ENCODE data around the gene NDUFS7. TPM values are rescaled to one million over a fixed set of nuclear protein-coding genes. Genes with fewer than 3 reads are reported as not detected.

Gene NDUFS7
- total and polyA plus RNA-seq, 10 of the 15 experiments (the other 5 are each of a cell fraction or from before 2014, with no cell fraction given): 5.1 to 282 (median 92.9) TPM

DNA sequence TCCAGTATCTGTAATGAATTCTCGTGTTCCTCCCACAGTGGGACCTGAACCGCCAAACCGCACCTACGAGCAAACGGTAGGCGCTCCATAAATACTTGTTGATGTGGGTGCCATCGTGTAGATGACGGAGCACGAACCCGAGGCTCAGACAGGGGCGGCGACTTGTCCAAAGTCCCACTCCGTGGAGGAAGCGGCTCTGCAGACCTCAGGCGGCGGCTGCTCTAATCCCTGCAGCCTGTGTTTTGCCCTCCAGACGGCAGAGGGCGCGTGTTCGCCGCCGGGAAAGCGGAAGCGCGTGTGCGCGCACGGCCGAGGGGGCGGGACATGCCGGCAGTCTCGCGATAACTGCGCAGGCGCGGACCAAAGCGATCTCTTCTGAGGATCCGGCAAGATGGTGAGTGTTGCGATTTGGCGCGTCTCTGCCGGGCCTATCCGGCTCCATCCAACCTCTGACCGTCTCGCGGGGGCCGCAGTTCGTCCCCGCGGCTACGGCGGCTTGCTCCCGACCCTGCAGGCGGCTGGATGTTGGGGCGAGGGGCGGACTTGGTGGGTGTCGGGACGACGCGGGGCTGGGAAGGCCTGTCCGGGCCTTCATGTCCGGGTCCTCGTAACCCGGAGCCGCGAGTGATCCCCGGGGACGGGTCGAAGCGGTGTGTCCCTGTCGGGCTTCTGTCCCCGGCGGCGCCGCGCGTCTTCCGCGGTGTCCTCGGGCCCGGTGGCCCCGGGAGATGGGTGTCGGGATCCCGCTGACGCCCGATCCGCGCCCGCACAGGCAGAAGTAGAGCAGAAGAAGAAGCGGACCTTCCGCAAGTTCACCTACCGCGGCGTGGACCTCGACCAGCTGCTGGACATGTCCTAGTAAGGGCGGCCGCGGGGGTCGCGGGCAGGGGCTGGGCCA lies 54.6 kb downstream of the NDUFS7 start, which contains the start of gene RPS15:
RPS15 (plus strand) TSS at position 362 of the 898 bp plus-strand sequence; CDS start at position 392, 30 bp downstream.
- Histone ChIP-seq H3K4me2 (ENCODE audit: control insufficient read depth, insufficient read depth) (peak within 1 kb of the TSS; percentile 95; the same call in 1 of the 2 replicates), H3K36me3 (ENCODE audit: control insufficient read depth in 2 of 2, insufficient read depth in 2 of 2, low read length in 1 of 2) (peaks cover 15 to 31% of the 10 kb centered on the region in 2 experiments), H3K4me1 (ENCODE audit: control insufficient read depth, insufficient read depth, low read length) (peaks cover 8% of the 10 kb centered on the region), H3K4me3 (peak within 1 kb of the TSS; percentile 98), H3K9ac (ENCODE audit: control insufficient read depth, insufficient read depth, low read length) (peak within 1 kb of the TSS; percentile 86), H3K79me2 (ENCODE audit: control insufficient read depth, insufficient read depth, low read length) (peaks cover 30% of the 10 kb centered on the region), H3K27ac (ENCODE audit: control insufficient read depth, insufficient read depth) (peak within 1 kb of the TSS; percentile 93), H3K9me3 (replicated peaks; ENCODE audit: control insufficient read depth, insufficient read depth, low read length) (no peaks in the 10 kb centered on the region), H4K20me1 (ENCODE audit: control insufficient read depth, insufficient read depth) (no peaks in the 10 kb centered on the region; the same call in 1 of the 2 replicates), H2AFZ (ENCODE audit: control insufficient read depth, low read depth, low read length) (peak within 1 kb of the TSS; percentile 77), H3K27me3 (replicated peaks in 1 of 2; ENCODE audit: control insufficient read depth in 2 of 2, insufficient read depth in 2 of 2, low read length in 1 of 2) (no peaks in the 10 kb centered on the region)
- DNase-seq (ENCODE audit: low read depth, low spot score) (peak; percentile 84), FAIRE-seq (peak; percentile 98), ATAC-seq (peak; percentile 91)
- 1% methylated on average over 90 of the region's 100 CpGs for WGBS (ENCODE audit: insufficient coverage, insufficient replicate concordance, low lambda C conversion rate, missing lambda C conversion rate)
- ChIA-PET RAD21 (ENCODE audit: unreplicated experiment) (no interaction called here), CTCF (interaction anchor here (0.6 to 2.0 kb wide), 4 partner anchors 24 to 160 kb away, joined by 3 to 6 read pairs (median 4); no protein-coding TSS in a partner anchor), POLR2A (no interaction called here), SMC1A (ENCODE audit: uncharacterized antibody, unreplicated experiment) (interaction anchor here (0.7 to 1.4 kb wide), 3 partner anchors 17 to 75 kb away, joined by 3 to 4 read pairs (median 3); no protein-coding TSS in a partner anchor)
- intact Hi-C loops (cut with micrococcal nuclease; ENCODE audit: unreplicated experiment) (no loop called here), in situ Hi-C loops (cut with MboI) (no loop called here)
- BruUV-seq (replicated peaks): TSS peak; percentile 84
- TF ChIP-seq, protein P1, sequence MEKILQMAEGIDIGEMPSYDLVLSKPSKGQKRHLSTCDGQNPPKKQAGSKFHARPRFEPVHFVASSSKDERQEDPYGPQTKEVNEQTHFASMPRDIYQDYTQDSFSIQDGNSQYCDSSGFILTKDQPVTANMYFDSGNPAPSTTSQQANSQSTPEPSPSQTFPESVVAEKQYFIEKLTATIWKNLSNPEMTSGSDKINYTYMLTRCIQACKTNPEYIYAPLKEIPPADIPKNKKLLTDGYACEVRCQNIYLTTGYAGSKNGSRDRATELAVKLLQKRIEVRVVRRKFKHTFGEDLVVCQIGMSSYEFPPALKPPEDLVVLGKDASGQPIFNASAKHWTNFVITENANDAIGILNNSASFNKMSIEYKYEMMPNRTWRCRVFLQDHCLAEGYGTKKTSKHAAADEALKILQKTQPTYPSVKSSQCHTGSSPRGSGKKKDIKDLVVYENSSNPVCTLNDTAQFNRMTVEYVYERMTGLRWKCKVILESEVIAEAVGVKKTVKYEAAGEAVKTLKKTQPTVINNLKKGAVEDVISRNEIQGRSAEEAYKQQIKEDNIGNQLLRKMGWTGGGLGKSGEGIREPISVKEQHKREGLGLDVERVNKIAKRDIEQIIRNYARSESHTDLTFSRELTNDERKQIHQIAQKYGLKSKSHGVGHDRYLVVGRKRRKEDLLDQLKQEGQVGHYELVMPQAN (conservative IDR thresholded peaks at IDR 0.05): peak; percentile 93
- peak; percentile 94 for TF ChIP-seq BACH1 (IDR thresholded peaks at IDR 0.05; ENCODE audit: borderline replicate concordance)
- TF ChIP-seq EZH2 (IDR thresholded peaks at IDR 0.05; ENCODE audit: borderline replicate concordance, control insufficient read depth, low read depth, low read length): no peak
- no peak for TF ChIP-seq NFYA (IDR thresholded peaks at IDR 0.05; ENCODE audit: borderline replicate concordance, low read depth, low read length)
- TF ChIP-seq, protein P2, sequence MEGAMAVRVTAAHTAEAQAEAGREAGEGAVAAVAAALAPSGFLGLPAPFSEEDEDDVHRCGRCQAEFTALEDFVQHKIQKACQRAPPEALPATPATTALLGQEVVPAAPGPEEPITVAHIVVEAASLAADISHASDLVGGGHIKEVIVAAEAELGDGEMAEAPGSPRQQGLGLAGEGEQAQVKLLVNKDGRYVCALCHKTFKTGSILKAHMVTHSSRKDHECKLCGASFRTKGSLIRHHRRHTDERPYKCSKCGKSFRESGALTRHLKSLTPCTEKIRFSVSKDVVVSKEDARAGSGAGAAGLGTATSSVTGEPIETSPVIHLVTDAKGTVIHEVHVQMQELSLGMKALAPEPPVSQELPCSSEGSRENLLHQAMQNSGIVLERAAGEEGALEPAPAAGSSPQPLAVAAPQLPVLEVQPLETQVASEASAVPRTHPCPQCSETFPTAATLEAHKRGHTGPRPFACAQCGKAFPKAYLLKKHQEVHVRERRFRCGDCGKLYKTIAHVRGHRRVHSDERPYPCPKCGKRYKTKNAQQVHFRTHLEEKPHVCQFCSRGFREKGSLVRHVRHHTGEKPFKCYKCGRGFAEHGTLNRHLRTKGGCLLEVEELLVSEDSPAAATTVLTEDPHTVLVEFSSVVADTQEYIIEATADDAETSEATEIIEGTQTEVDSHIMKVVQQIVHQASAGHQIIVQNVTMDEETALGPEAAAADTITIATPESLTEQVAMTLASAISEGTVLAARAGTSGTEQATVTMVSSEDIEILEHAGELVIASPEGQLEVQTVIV (IDR thresholded peaks at IDR 0.05; ENCODE audit: borderline replicate concordance, partially characterized antibody): peak; percentile 52
- TF ChIP-seq GABPA (IDR thresholded peaks at IDR 0.05; ENCODE audit: low read depth): peak; percentile 88
- TF ChIP-seq, protein P3, sequence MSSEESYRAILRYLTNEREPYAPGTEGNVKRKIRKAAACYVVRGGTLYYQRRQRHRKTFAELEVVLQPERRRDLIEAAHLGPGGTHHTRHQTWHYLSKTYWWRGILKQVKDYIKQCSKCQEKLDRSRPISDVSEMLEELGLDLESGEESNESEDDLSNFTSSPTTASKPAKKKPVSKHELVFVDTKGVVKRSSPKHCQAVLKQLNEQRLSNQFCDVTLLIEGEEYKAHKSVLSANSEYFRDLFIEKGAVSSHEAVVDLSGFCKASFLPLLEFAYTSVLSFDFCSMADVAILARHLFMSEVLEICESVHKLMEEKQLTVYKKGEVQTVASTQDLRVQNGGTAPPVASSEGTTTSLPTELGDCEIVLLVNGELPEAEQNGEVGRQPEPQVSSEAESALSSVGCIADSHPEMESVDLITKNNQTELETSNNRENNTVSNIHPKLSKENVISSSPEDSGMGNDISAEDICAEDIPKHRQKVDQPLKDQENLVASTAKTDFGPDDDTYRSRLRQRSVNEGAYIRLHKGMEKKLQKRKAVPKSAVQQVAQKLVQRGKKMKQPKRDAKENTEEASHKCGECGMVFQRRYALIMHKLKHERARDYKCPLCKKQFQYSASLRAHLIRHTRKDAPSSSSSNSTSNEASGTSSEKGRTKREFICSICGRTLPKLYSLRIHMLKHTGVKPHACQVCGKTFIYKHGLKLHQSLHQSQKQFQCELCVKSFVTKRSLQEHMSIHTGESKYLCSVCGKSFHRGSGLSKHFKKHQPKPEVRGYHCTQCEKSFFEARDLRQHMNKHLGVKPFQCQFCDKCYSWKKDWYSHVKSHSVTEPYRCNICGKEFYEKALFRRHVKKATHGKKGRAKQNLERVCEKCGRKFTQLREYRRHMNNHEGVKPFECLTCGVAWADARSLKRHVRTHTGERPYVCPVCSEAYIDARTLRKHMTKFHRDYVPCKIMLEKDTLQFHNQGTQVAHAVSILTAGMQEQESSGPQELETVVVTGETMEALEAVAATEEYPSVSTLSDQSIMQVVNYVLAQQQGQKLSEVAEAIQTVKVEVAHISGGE (CRISPR knock-in tag; IDR thresholded peaks at IDR 0.05): peak; percentile 17; the same call in 1 of the 2 replicates
- TF ChIP-seq, protein P4, sequence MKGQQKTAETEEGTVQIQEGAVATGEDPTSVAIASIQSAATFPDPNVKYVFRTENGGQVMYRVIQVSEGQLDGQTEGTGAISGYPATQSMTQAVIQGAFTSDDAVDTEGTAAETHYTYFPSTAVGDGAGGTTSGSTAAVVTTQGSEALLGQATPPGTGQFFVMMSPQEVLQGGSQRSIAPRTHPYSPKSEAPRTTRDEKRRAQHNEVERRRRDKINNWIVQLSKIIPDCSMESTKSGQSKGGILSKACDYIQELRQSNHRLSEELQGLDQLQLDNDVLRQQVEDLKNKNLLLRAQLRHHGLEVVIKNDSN (IDR thresholded peaks at IDR 0.05; ENCODE audit: borderline replicate concordance, extremely low read length, insufficient read depth, low read depth, low read length): no peak
- peak; percentile 62; the same call in 1 of the 2 replicates for TF ChIP-seq PAX5 (IDR thresholded peaks at IDR 0.05; ENCODE audit: borderline replicate concordance, low read depth, low read length)
- peak; percentile 58 for TF ChIP-seq HDAC6 (IDR thresholded peaks at IDR 0.05; ENCODE audit: unreplicated experiment)
- peak; percentile 89; the same call in 1 of the 2 replicates for TF ChIP-seq KAT2A (conservative IDR thresholded peaks at IDR 0.05; ENCODE audit: control insufficient read depth, low read depth, low read length)
- peak; percentile 65; the same call in 1 of the 2 replicates for TF ChIP-seq DPF2 (IDR thresholded peaks at IDR 0.05)

Measured in GM12878 (cell line).